ENCODE data around the gene MICU1. TPM values are rescaled to one million over a fixed set of nuclear protein-coding genes. Genes with fewer than 3 reads are reported as not detected.
A peak's percentile ranks its signal among the peaks of the same experiment; 100 is the strongest.

Gene MICU1
- total and polyA plus RNA-seq, 2 donors (not counting 3 experiments of a cell fraction or from before 2014, with no cell fraction given): 27.5 to 48.0 TPM

- CTCF ChIA-PET: interaction anchor here (0.8 to 2.1 kb wide), 8 partner anchors 9 to 436 kb away, joined by 3 to 16 read pairs (median 5); partner anchors contain the start of gene MCU
- Histone ChIP-seq H3K4me3 (replicated peaks in 1 of 3; ENCODE audit: insufficient read depth in 1 of 3, low read depth in 1 of 3, low read length in 3 of 3) (peak overlapping the region; percentile 60 to 92 (median 83)), H3K9ac (replicated peaks; ENCODE audit: extremely low read depth, insufficient read depth, low read length) (peak overlapping the region; percentile 44), H2AFZ (ENCODE audit: low read depth, low read length) (peak overlapping the region; percentile 77), H3K9me1 (replicated peaks; ENCODE audit: control insufficient read depth, extremely low read depth, insufficient read depth, low read length) (no peaks in the 10 kb centered on the region), H3K4me2 (ENCODE audit: insufficient read depth, low read length) (peak overlapping the region; percentile 94), H3K4me1 (ENCODE audit: control insufficient read depth, extremely low read depth, insufficient read depth, low read length) (peaks cover 11% of the 10 kb centered on the region), H3K9me3 (replicated peaks; ENCODE audit: control insufficient read depth, insufficient read depth, low read length) (no peaks in the 10 kb centered on the region), H3K79me2 (ENCODE audit: control insufficient read depth, insufficient read depth, low read length) (peaks cover 11% of the 10 kb centered on the region), H3K27me3 (ENCODE audit: control insufficient read depth in 2 of 2, insufficient read depth in 2 of 2, low read length in 2 of 2) (no peaks in the 10 kb centered on the region), H3K27ac (ENCODE audit: insufficient read depth, low read depth, low read length) (peak overlapping the region; percentile 6), H4K20me1 (replicated peaks; ENCODE audit: control insufficient read depth, extremely low read depth, insufficient read depth, low read length) (no peaks in the 10 kb centered on the region), H3K36me3 (ENCODE audit: control insufficient read depth in 2 of 2, extremely low read depth in 1 of 2, insufficient read depth in 2 of 2, low read length in 2 of 2) (no peaks in the 10 kb centered on the region)
- dilution Hi-C loops (cut with MboI; ENCODE audit: extremely low pct_ligation_motif_present, low sequenced_read_pairs): no loop called here
- FAIRE-seq (peak; percentile 47), DNase-seq (ENCODE audit: low read depth, low spot score) (no peak)
- TF ChIP-seq MYC (IDR thresholded peaks at IDR 0.05; ENCODE audit: low read depth, low read length) (no peak), GATA2 (IDR thresholded peaks at IDR 0.05; ENCODE audit: insufficient read depth, insufficient read length, low read depth, low read length) (no peak), MAX (IDR thresholded peaks at IDR 0.05; ENCODE audit: insufficient read depth, insufficient read length) (no peak), FOS (IDR thresholded peaks at IDR 0.05; ENCODE audit: borderline replicate concordance, insufficient read depth, low read length) (no peak), POLR2A (IDR thresholded peaks at IDR 0.05; ENCODE audit: low read depth, low read length) (no peak), POLR2AphosphoS5 (IDR thresholded peaks at IDR 0.05; ENCODE audit: insufficient read depth, low read depth, low read length) (no peak), JUN (IDR thresholded peaks at IDR 0.05; ENCODE audit: borderline replicate concordance, insufficient read depth, insufficient read length, low read depth) (no peak), CTCF (IDR thresholded peaks at IDR 0.05; ENCODE audit: extremely low read depth in 1 of 2, insufficient read depth in 1 of 2, low read depth in 1 of 2, low read length in 2 of 2) (no peak), EZH2 (IDR thresholded peaks at IDR 0.05; ENCODE audit: borderline replicate concordance, low read depth, low read length, severe bottlenecking) (no peak)
- intact Hi-C loops (cut with micrococcal nuclease): loop anchor here (1.0 to 5.0 kb wide), 2 partner anchors 207 to 262 kb away; no protein-coding TSS in a partner anchor
- POLR2A ChIA-PET: interaction anchor here (2.0 kb wide), 1 partner anchor 67 kb away, joined by 12 read pairs; the partner anchor contains the start of gene MCU
- no TSS peak for BruUV-seq (replicated peaks)
These were observed 637 bp downstream of the MICU1 start for GRCh38 chr10:72625276-72625607.

Measured in endothelial cell of umbilical vein (primary cell).